Keratinocyte (primary cell): ENCODE results near the gene LIMA1.

Experiments
- EZH2 ChIP-seq: IDR thresholded peaks from one replicate; pipeline ENCODE4 v1.6.1; 2012; ENCODE audit warnings: inconsistent platforms, mild to moderate bottlenecking, low read length, moderate library complexity
- TF ChIP-seq, protein P1 (sequence below), 3 experiments: IDR thresholded peaks in 1 of 3; conservative IDR thresholded peaks in 1 of 3; optimal IDR thresholded peaks in 1 of 3; 2 replicates in 2 of 3; 3 replicates in 1 of 3; pipeline versions ENCODE3 to v1.5.1; 2011; ENCODE audit warnings: low read length in 3 of 3, mild to moderate bottlenecking in 3 of 3, moderate library complexity in 2 of 3, control low read depth in 1 of 3, inconsistent platforms in 1 of 3; ENCODE audit not compliant: insufficient read depth in 2 of 3; ENCODE audit errors: extremely low read depth in 1 of 3

DNA sequence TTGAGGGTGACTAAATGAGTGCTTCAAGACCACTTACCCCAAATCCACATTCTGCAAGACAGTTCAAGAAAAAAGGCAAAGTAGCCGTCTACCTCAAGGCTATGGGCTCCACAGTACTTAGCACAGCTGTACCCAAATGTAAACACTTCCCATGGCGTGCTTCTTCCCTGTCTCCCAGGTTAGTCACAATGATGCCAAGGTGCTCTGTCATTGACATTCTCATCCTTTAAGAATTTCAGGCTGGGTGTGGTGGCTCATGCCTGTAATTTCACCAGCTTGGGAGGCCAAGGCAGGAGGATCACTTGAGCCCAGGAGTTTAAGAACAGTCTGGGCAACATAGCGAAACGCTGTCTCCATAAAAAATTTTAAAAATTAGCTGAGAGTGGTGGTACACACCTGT is 64.9 kb downstream of the LIMA1 start:
- TF ChIP-seq, protein P1, sequence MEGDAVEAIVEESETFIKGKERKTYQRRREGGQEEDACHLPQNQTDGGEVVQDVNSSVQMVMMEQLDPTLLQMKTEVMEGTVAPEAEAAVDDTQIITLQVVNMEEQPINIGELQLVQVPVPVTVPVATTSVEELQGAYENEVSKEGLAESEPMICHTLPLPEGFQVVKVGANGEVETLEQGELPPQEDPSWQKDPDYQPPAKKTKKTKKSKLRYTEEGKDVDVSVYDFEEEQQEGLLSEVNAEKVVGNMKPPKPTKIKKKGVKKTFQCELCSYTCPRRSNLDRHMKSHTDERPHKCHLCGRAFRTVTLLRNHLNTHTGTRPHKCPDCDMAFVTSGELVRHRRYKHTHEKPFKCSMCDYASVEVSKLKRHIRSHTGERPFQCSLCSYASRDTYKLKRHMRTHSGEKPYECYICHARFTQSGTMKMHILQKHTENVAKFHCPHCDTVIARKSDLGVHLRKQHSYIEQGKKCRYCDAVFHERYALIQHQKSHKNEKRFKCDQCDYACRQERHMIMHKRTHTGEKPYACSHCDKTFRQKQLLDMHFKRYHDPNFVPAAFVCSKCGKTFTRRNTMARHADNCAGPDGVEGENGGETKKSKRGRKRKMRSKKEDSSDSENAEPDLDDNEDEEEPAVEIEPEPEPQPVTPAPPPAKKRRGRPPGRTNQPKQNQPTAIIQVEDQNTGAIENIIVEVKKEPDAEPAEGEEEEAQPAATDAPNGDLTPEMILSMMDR (optimal IDR thresholded peaks at IDR 0.05 in 1 of 3, IDR thresholded peaks at IDR 0.05 in 1 of 3, conservative IDR thresholded peaks at IDR 0.05 in 1 of 3; ENCODE audit: extremely low read depth in 1 of 3, insufficient read depth in 2 of 3, low read length in 3 of 3): no peak
- TF ChIP-seq EZH2: no peak
